GM19397 (cell line): ENCODE results near the gene FCRL6.

Experiments
- ATAC-seq: cut with Tn5 transposase; IDR thresholded peaks from one replicate; pipeline ENCODE4 v1.9.1; 2021; ENCODE audit warnings: mild to moderate bottlenecking, moderate library complexity; ENCODE audit not compliant: unreplicated experiment

Gene FCRL6, protein sequence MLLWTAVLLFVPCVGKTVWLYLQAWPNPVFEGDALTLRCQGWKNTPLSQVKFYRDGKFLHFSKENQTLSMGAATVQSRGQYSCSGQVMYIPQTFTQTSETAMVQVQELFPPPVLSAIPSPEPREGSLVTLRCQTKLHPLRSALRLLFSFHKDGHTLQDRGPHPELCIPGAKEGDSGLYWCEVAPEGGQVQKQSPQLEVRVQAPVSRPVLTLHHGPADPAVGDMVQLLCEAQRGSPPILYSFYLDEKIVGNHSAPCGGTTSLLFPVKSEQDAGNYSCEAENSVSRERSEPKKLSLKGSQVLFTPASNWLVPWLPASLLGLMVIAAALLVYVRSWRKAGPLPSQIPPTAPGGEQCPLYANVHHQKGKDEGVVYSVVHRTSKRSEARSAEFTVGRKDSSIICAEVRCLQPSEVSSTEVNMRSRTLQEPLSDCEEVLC

DNA sequence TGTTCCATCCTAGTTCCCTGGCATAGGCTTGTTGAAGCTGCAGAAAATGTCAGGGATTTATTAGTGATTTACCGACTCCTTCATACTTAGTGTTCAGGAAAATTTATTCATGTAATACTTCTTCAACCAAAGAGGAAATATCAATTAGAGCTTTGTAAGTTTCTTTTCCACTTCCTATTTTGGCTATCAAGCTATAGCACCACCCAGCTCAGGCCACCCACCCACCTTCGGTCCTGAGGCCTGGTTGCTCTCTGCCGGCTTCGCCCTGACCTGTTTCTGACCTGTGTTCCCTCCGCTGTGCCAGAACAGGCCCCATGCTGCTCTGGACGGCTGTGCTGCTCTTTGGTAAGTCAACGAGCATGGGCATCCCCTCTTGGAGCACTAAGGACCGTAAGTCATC is at the start of gene FCRL6:
FCRL6 (plus strand) TSS at position 250 of the 400 bp plus-strand sequence; CDS start at position 315, 65 bp downstream.
- ATAC-seq, result no peak

DNA sequence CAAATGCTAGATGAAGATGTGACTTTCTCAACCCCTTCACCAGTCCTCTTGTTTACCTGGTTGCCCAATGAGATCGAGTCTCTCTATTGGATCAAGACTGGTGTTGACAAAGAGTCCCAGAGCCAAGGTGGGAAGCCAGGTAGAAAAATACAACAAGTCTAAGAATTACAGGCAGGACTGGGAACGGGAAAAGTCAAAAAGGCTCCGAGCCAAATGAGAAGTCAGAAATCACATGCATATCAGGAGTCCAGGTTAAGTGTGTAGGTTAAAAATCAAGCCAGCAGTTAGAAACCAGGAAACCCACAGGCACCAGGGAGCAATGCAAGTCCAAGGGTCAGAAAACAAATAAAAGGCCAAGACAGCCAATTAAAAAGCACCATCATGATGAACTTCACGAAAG is 48.8 kb upstream of the FCRL6 start:
- ATAC-seq, result no peak

DNA sequence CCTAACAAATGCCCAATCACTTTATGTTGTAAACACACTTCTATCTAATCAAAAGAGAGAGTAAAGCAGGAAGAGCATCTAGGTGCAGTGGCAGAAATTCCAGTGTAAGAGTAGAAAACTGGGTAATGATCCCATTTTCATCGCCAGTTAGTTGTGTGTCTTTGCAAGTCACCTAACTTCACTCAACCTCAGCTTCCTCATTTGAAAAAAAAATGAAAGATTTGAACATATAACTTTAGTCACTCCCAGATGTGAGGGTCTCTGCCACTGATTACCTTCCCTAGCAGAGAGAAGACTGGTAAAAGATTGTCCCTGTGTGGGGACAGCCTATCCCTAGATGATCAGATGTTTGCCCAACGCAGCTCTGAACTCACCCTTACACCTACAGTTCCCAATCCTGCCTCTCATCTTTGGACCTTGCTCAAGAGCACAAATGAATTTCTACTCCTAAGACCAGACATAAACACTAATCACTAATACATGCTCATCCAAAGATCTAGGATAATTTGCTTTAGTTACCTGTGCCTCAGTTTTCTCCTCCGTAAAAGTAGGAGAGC is 46.6 kb upstream of the FCRL6 start:
- no peak for ATAC-seq

DNA sequence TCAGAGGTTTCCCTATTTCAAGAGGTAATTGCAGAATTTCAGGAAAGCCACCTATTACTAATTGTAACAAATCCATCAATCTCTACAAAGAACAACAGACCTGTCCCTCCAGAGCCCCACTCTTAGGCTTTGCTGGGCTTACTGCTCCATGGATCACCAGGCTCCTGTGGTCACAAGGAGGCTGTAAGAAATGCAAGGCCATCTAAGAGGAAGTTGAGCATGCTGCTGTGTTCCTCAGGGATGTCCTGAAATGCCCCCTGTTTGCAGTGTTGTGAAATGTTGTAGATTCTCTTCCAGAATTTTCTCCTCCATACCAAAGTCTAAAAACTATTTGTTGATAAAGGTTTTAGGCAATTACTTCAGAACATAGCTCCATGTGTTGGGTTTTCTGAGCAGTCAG is 45.8 kb upstream of the FCRL6 start:
- ATAC-seq, result no peak

DNA sequence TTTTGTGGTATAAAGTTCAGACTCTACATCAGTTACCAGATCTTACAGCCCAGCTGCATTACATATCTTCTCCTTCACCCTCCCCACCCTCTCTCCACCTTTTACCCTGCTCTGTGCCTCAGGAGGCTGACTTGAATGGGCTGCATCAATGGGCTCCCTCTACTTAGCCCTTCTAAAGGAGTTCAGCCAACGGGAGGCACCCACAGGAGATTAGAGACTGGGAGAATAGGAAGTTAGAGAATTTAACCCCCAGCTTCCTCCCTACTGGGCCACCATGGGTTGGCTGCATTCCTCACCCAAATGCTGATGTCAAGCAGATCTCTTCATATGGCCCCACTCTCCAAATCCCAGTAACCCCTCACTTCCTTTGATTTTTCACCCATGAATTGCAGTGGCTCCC is 38.5 kb upstream of the FCRL6 start:
- no peak for ATAC-seq

DNA sequence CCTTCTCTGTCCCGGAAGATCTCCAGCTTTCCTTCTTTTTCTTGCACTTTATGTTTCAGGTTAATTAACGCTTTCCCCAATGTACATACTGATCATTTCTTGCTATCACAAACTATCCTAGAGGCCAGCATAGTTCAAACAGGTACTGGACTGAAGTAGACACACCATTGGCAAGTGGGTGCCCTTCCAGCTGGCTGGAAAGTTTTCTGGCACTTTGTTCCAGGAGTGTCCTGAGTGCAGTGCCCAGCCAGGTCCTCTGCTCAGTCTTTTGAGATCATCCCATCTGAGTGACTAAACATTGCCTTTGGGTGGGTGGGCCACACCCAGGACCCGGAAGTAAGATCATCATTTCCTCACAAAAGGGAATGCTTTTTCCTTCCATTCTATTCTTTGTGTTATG is 36.4 kb upstream of the FCRL6 start:
- ATAC-seq, result no peak

DNA sequence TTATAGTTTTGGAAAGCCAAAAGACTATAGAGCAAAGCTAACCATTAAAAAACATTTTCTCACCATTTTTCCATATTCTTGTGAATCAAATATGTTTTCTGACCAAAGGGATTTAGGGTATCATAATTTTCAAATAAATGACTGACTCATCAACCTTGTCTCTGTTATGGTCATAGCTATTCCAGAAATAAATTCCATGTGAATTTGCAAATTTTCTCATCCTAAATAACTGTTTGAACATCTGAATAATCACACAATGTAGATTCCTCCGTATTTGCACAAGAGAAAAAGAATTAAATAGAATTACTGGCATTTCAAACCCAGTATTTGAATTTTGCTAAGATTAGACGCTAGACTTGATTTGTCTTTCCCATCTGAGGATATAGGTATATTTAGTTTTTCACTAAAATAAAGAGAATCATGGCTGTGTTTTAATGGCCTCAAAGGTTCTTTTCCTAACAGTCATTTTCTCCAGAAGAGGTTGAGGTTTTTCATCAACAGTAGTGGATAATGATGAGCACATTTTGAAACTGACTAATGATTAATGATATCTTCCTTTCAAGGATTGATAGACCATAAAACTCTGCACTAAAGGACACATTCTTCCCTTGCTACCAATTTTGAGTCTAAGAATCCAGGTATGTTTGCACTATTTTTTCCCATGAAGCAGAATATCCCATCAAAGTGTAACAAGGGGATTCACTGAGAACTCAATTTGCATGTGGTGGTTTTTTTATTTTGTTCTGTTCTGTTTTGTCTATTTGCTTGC is 30.8 kb upstream of the FCRL6 start:
- no peak for ATAC-seq

DNA sequence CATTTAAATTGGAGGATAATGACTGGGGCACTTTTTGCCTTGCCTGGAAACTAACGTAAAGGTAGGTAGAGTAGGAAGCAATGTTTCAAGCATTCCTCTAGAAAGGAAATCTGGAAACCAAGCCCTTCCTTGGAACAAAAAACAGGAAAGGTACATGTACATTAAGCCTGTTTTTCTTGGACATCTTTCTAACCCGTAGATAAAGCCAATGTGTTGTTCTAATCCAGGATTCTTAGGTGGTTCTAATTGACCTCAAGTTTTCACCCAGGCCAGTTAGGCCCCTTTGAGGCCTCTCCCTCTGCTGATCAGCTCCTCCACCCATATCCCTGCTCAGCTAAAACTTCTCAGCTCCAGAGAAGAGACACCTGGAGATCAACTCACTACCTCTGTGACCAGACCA is 27.7 kb upstream of the FCRL6 start:
- ATAC-seq, result no peak

DNA sequence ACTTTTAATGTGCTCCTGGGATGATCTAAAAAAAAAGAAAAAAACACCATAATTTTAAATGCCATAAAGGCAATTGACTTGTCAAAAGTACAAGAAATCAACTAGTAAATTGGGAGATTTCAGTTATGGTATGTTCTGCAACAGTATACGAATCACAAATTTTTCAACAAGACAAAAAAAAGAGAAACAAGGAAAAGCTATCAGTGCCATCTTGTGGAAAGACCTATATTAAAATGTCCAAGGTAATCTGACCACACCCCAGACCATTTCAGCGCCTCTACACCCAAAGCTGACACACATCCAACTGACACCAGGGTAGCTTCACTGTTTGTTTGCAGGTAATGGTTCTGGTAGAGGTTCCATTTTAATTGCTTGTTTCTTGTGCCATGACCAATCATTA is 26.4 kb upstream of the FCRL6 start:
- ATAC-seq, result no peak

DNA sequence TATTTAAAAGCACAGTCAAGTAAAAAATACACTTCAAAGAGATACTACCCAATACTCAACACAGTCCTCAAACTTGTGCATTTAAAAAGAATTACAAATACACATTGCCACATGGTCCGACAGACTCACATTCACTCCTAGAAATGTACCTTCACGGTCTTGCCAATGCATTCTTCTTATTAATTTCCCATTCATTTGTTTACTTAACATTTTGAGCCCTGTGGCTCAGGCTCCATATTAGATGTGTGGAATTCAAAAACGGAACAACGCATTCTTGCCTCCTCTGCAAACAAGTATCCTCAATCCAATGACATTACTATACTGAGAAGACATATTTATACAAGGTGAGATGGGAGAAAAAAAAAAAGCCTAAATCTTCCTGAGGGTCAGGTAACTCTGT is 23.9 kb upstream of the FCRL6 start:
- no peak for ATAC-seq

DNA sequence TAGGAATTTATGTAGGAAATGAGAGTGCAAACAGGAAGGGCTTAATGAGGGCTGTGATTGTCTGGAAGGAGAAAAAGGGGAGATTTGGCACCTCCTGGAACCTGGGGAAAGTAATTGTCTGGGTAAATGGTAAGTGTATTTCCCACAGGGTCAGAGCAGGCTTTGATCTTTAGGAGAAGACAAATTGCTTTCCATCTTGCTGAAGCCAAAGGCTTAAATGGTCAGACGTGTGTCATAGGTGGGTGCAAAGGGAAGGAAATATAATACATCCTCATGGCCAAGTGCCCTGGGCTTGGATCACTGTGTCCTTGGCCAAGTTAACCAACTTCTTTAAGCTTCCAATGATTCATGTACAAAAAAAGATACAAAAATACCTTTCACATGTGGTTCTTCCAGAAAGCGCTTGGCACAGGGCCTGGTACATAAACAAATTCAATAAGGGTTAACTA is 22.7 kb upstream of the FCRL6 start:
- ATAC-seq, result no peak

DNA sequence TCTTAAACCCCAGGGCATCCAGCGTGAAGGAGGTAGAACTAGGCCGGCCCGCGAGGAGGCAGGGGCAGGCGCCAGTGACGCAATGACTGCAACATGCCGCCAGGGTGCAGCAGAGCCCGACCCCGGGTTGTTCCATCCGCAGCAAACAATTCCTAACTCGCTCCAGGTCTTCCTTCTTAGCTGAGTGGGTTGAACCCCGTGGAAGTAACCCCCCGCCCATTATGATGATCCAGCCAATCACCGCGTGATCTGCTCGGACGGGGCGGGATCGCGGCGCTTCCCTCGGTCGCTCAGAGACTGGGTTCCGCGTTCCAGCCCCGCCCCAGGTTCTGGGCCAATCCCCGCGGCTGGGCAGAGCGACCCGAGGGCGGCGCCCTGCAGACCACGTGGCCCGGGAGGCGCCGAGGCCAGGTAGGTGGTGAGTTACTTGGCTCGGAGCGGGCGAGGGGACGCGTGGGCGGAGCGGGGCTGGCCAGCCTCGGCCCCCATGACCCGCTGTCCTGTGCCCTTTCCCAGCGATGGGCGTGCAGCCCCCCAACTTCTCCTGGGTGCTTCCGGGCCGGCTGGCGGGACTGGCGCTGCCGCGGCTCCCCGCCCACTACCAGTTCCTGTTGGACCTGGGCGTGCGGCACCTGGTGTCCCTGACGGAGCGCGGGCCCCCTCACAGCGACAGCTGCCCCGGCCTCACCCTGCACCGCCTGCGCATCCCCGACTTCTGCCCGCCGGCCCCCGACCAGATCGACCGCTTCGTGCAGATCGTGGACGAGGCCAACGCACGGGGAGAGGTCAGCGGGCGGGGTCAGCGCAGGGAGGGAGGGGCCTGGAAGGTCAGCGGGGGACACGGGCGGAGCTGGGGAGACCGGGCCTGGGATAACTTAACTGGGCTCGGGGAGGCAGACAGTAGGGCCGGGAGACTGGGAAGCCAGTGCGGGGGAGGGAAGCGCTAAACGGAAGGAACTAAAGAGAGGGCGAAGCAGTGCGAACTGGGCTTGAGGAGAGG is 21.3 kb upstream of the FCRL6 start, which contains the start of gene DUSP23:
DUSP23 (plus strand) TSS at position 380 of the 1,000 bp plus-strand sequence; CDS start at position 519, 139 bp downstream.
- peak; percentile 99 for ATAC-seq

DNA sequence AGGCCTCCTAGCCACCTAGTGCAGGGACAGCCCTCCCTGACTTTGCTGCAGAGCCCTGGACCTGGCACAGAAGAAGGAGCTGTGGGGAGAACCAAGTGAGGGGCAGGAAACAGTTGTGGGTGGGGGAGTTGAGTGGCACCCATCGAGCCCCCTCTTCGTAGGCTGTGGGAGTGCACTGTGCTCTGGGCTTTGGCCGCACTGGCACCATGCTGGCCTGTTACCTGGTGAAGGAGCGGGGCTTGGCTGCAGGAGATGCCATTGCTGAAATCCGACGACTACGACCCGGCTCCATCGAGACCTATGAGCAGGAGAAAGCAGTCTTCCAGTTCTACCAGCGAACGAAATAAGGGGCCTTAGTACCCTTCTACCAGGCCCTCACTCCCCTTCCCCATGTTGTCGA is 20.2 kb upstream of the FCRL6 start:
- ATAC-seq, result no peak

DNA sequence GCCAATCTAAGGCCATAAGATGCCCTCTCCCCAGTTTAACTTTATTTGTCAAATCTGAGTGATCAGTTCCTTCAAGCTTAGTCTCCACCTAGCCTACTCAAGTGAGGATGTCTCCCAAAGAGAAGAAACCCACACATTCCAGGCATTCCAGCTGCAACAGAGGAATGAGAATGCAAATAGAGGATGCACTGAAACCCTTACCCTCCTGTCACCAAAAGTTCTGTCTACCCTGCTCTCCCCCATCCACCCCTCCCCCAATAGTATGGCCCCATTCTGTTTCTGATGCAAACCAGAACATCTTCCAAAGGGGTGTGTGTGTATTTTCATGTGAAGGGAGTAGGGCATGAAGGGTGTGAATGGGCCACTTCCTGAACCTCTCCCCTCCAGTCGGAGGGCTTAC is 18.4 kb upstream of the FCRL6 start:
- ATAC-seq, result no peak

DNA sequence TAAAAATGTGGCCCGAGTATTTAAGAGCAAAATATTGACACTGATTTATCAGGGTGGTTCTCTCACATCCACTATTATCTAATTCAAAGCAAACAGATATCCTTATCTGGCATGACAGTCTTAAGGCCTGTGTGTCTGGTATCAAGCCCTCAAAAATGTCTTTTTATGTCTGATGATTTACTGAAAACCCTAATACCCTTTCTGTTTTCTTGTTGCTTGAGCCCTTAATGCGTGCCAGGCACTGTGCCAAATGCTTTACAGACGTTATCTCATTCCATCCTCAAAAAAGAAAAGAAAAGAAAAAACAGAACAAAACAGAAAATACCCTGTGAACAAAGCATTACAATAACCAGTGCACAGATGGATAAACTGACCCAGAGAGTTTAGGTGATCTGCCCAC is 15.7 kb upstream of the FCRL6 start:
- no peak for ATAC-seq

DNA sequence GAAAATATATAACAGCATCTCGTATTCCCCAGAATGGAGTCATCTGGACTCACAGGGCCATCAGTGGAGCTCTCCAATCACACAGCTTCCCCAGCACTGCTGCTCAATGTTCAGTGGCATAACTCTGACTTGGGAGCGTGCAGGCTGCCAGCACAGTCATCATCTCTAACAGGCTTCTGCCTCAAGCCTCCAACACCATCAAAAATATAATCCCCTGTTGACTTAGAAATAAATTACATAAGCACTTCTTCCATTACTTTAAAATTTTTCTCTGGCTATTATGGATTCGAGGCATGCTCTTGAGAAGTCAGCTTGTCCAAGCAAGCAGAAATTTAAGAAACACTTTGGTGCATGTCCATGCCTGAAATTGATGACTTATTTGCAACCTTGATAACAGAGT is 15.2 kb upstream of the FCRL6 start:
- ATAC-seq, result no peak

DNA sequence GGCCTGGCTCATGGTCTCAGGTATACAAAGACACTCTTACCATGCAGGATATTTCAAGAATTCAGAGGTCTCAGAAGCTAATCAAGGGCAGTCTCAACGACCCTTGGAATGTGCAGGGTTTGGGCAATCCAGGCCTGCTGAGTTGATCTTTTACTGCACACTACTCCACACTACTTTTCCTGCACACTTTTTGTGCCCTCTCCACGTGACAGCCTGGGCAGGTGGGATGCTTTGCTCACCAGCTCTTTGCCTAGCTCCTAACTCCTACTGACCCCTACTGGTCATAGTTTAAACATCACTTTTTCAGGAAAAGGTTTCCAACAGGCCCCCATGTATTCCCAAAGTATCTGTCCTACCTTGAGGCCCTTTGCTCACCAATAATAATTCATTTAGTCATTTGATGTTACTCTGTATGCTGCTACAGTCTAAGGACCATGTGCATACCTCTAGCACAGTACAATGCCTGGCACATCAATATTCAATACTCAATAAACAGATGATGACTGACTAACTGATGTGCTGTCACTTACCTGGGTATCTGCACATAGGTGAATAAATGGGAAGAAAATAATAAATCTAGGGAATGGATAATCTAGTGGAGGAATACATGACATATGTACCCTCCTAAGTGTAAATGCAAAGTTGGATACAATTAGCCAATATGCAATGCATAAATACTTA is 11.8 kb upstream of the FCRL6 start:
- ATAC-seq, result no peak

DNA sequence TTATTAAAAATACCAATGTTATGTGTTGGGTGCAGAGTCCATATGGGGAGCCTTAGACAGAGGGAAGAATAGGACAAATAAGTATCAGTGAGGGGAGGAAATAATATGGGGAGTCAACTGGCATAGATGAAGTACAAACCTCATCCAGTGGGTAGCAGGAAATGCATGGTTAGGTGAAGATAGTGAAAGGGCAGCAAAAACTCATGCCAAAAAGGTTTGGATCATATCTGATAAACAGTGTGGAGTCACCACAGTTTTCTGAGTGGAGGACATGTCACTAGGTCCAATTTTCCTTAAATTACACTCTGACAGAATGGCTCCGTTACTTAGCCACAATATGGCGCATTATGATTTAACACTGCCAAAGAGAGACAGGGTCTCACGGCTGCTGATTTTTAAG is 11.1 kb upstream of the FCRL6 start:
- ATAC-seq, result no peak

DNA sequence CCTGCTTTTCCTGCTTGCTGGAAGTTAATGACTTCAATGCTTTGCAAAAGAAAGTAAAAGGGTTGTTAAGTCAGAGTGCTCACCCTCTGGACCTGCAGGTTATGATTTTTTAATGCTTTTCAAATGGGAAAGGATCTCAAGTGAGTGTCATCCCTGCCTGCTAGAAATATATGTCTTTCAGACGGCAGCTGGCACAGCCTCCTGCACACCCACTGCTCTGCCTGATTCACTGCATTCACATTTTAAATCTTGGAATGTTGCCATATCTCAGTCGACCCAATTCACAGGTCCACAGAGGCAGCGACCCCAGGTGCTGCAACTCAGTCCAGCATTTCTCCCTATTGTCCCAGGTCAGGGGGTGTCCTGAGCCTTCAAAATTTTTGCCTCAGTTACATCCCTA is 10.7 kb upstream of the FCRL6 start:
- ATAC-seq, result no peak

DNA sequence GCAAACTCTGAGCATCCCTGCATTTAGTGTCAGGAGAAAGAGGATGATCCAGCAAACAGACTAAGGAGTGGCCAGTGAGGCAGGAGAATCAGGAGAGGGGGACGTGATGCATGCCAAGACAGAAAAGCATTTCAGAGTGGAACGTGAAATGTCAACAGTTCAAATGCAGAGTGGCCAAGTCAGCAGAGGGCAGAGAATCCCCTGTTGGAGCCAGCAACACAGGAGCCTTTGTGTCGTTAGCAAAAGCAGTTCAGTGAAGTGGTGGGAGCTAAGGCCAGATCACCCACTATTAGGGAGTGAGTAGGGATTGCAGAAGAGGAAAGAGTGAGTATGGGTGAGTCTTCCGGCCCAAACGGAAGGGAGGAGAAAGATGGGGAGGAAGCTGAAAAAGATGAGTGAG is 6.6 kb upstream of the FCRL6 start:
- no peak for ATAC-seq
